ENCODE measurements around the gene SNRPB2.

- TF ChIP-seq EZH2 (IDR thresholded peaks at IDR 0.05) (no peak), POLR2AphosphoS5 (IDR thresholded peaks at IDR 0.05; ENCODE audit: borderline replicate concordance, low read depth, low read length) (no peak)
Measured at GRCh38 chr20:16703570-16703969, 26.3 kb upstream of the SNRPB2 start.
